ENCODE data around the gene KRTAP12-2. TPM values are rescaled to one million over a fixed set of nuclear protein-coding genes. Genes with fewer than 3 reads are reported as not detected.

Gene KRTAP12-2
- total and polyA plus RNA-seq, 10 of the 15 experiments (the other 5 are each of a cell fraction or from before 2014, with no cell fraction given) = not detected

GRCh38 chr21:44623575-44623974, 43.2 kb downstream of the KRTAP12-2 start (continued):
- TF ChIP-seq, protein P1, sequence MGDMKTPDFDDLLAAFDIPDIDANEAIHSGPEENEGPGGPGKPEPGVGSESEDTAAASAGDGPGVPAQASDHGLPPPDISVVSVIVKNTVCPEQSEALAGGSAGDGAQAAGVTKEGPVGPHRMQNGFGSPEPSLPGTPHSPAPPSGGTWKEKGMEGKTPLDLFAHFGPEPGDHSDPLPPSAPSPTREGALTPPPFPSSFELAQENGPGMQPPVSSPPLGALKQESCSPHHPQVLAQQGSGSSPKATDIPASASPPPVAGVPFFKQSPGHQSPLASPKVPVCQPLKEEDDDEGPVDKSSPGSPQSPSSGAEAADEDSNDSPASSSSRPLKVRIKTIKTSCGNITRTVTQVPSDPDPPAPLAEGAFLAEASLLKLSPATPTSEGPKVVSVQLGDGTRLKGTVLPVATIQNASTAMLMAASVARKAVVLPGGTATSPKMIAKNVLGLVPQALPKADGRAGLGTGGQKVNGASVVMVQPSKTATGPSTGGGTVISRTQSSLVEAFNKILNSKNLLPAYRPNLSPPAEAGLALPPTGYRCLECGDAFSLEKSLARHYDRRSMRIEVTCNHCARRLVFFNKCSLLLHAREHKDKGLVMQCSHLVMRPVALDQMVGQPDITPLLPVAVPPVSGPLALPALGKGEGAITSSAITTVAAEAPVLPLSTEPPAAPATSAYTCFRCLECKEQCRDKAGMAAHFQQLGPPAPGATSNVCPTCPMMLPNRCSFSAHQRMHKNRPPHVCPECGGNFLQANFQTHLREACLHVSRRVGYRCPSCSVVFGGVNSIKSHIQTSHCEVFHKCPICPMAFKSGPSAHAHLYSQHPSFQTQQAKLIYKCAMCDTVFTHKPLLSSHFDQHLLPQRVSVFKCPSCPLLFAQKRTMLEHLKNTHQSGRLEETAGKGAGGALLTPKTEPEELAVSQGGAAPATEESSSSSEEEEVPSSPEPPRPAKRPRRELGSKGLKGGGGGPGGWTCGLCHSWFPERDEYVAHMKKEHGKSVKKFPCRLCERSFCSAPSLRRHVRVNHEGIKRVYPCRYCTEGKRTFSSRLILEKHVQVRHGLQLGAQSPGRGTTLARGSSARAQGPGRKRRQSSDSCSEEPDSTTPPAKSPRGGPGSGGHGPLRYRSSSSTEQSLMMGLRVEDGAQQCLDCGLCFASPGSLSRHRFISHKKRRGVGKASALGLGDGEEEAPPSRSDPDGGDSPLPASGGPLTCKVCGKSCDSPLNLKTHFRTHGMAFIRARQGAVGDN (IDR thresholded peaks at IDR 0.05) = no peak
- TF ChIP-seq DPF2 (IDR thresholded peaks at IDR 0.05) (no peak), POU2F2 (IDR thresholded peaks at IDR 0.05; ENCODE audit: borderline replicate concordance, low read depth, low read length) (no peak), RCOR1 (conservative IDR thresholded peaks at IDR 0.05; ENCODE audit: low read depth, low read length) (no peak), KAT2A (conservative IDR thresholded peaks at IDR 0.05; ENCODE audit: control insufficient read depth, low read depth, low read length) (no peak)
- TF ChIP-seq, protein P2, sequence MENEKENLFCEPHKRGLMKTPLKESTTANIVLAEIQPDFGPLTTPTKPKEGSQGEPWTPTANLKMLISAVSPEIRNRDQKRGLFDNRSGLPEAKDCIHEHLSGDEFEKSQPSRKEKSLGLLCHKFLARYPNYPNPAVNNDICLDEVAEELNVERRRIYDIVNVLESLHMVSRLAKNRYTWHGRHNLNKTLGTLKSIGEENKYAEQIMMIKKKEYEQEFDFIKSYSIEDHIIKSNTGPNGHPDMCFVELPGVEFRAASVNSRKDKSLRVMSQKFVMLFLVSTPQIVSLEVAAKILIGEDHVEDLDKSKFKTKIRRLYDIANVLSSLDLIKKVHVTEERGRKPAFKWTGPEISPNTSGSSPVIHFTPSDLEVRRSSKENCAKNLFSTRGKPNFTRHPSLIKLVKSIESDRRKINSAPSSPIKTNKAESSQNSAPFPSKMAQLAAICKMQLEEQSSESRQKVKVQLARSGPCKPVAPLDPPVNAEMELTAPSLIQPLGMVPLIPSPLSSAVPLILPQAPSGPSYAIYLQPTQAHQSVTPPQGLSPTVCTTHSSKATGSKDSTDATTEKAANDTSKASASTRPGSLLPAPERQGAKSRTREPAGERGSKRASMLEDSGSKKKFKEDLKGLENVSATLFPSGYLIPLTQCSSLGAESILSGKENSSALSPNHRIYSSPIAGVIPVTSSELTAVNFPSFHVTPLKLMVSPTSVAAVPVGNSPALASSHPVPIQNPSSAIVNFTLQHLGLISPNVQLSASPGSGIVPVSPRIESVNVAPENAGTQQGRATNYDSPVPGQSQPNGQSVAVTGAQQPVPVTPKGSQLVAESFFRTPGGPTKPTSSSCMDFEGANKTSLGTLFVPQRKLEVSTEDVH (IDR thresholded peaks at IDR 0.05; ENCODE audit: low read depth, partially characterized antibody) = no peak
- TF ChIP-seq, protein P3, sequence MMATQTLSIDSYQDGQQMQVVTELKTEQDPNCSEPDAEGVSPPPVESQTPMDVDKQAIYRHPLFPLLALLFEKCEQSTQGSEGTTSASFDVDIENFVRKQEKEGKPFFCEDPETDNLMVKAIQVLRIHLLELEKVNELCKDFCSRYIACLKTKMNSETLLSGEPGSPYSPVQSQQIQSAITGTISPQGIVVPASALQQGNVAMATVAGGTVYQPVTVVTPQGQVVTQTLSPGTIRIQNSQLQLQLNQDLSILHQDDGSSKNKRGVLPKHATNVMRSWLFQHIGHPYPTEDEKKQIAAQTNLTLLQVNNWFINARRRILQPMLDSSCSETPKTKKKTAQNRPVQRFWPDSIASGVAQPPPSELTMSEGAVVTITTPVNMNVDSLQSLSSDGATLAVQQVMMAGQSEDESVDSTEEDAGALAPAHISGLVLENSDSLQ (IDR thresholded peaks at IDR 0.05) = no peak
